Measurements from ENCODE around the gene DCUN1D3.

GRCh38 chr16:20928774-20929411 lies 28.7 kb upstream of the DCUN1D3 start:
- TF ChIP-seq JUND (IDR thresholded peaks at IDR 0.05), result no peak
- no peak for TF ChIP-seq POLR2AphosphoS5 (IDR thresholded peaks at IDR 0.05; ENCODE audit: low read depth, low read length)
